Activated CD4-positive, alpha-beta memory T cell treated with anti-CD3 and anti-CD28 coated beads for 36 hours (primary cell): ENCODE data around the gene ZNF580. TPM values are rescaled to one million over a fixed set of nuclear protein-coding genes. Genes with fewer than 3 reads are reported as not detected.

Experiments
- CTCF ChIA-PET: fragments of 350-600 bp; sonication (Branson Sonifier 250); formaldehyde crosslinking; loops from one replicate; lab custom pipeline; 2021; ENCODE audit warnings: antibody characterized with exemption, inconsistent platforms; lab: Charles Lee
- POLR2A ChIA-PET: fragments of 350-600 bp; sonication (Branson Sonifier 250); formaldehyde crosslinking; loops from one replicate; lab custom pipeline; 2021; ENCODE audit warnings: antibody characterized with exemption; lab: Charles Lee
- DNase-seq: peaks from one replicate; pipeline ENCODE4 v3.0.0-alpha.2; 2020
- H3K27ac Mint-ChIP-seq: one replicate; pipeline ENCODE4 v1.8.0; 2021; ENCODE audit warnings: mixed read lengths
- H3K27me3 Mint-ChIP-seq: one replicate; pipeline ENCODE4 v1.8.0; 2021; ENCODE audit warnings: mixed read lengths
- H3K36me3 Mint-ChIP-seq: one replicate; pipeline ENCODE4 v1.8.0; 2021; ENCODE audit warnings: mixed read lengths
- H3K4me1 Mint-ChIP-seq: one replicate; pipeline ENCODE4 v1.8.0; 2021; ENCODE audit warnings: low read depth, mixed read lengths
- H3K4me3 Mint-ChIP-seq: one replicate; pipeline ENCODE4 v1.8.0; 2021; ENCODE audit warnings: mild to moderate bottlenecking, mixed read lengths
- H3K9me3 Mint-ChIP-seq: one replicate; pipeline ENCODE4 v1.8.0; 2021; ENCODE audit warnings: mixed read lengths
- intact Hi-C: fragments of 100-400 bp; cut with micrococcal nuclease; formaldehyde crosslinking; loops from one replicate; pipeline ENCODE4 v1.15.1; 2023
- total RNA-seq, 2 experiments: library from RNA; stranded (reverse); gene quantifications; one replicate each; pipeline ENCODE4 v1.2.3, GENCODE V29; 2021

The ZNF580 gene
- total RNA-seq, 2 experiments from 2014 or later, result 23.4 to 23.5 TPM

- no peaks in the 10 kb centered on the region for H3K9me3 Mint-ChIP-seq
- peaks cover 26% of the 10 kb centered on the region for H3K36me3 Mint-ChIP-seq
- peak within 1 kb of the TSS; percentile 91 for H3K4me3 Mint-ChIP-seq
- no peaks in the 10 kb centered on the region for H3K27me3 Mint-ChIP-seq
- CTCF ChIA-PET, result interaction anchor here (0.7 to 2.8 kb wide), 6 partner anchors 12 to 123 kb away, joined by 4 to 15 read pairs (median 5); partner anchors contain the start of gene ZNF628
- H3K27ac Mint-ChIP-seq, result peak within 1 kb of the TSS; percentile 95
- DNase-seq, result peak; percentile 88
- H3K4me1 Mint-ChIP-seq, result peaks cover 27% of the 10 kb centered on the region
- intact Hi-C loops, result loop anchor here (1.0 kb wide), 5 partner anchors 13 to 341 kb away; partner anchors contain the start of genes KMT5C, PPP6R1 and ZNF784
- POLR2A ChIA-PET, result interaction anchor here (0.8 to 1.9 kb wide), 11 partner anchors 13 to 261 kb away, joined by 3 to 20 read pairs (median 5); partner anchors contain the start of genes KMT5C, TMEM238, U2AF2 and UBE2S
These were observed 40.8 kb upstream of the ZNF580 start, which contains the start of gene ZNF524 for GRCh38 chr19:55599842-55600661. ZNF524 (plus strand) TSS chr19:55600288; CDS start chr19:55602113, 1,825 bp downstream.

DNA sequence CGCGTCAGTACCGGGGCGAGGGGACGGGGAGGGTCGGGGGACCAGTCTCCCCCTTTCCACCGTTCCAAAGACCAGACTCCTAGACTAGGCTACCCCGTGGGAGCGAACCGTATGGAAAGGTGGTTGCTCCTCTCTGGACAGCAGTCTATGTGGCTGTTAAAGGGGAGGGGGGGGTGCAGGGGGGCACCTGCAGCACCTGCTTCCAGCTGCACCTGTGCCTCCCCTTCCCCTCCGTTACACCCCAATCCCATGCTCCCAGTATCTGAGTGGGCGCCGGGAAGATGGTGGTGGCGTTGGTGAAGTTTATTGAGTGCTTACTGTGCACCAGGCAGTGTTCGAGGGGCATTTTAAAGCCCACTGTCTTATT is 40.2 kb upstream of the ZNF580 start:
- CTCF ChIA-PET, result interaction anchor here (2.8 kb wide), 1 partner anchor 31 kb away, joined by 15 read pairs; no protein-coding TSS in a partner anchor
- no peaks in the 10 kb centered on the region for H3K9me3 Mint-ChIP-seq
- peaks cover 20% of the 10 kb centered on the region for H3K36me3 Mint-ChIP-seq
- peak overlapping the region; percentile 86 for H3K27ac Mint-ChIP-seq
- no peak for DNase-seq
- peaks cover 27% of the 10 kb centered on the region for H3K4me1 Mint-ChIP-seq
- intact Hi-C loops, result no loop called here
- peak overlapping the region; percentile 84 for H3K4me3 Mint-ChIP-seq
- POLR2A ChIA-PET, result no interaction called here
- no peaks in the 10 kb centered on the region for H3K27me3 Mint-ChIP-seq

- ChIA-PET POLR2A (no interaction called here), CTCF (no interaction called here)
- peak overlapping the region; percentile 84 for H3K4me3 Mint-ChIP-seq
These were observed 39.7 kb upstream of the ZNF580 start for GRCh38 chr19:55601084-55601483.

DNA sequence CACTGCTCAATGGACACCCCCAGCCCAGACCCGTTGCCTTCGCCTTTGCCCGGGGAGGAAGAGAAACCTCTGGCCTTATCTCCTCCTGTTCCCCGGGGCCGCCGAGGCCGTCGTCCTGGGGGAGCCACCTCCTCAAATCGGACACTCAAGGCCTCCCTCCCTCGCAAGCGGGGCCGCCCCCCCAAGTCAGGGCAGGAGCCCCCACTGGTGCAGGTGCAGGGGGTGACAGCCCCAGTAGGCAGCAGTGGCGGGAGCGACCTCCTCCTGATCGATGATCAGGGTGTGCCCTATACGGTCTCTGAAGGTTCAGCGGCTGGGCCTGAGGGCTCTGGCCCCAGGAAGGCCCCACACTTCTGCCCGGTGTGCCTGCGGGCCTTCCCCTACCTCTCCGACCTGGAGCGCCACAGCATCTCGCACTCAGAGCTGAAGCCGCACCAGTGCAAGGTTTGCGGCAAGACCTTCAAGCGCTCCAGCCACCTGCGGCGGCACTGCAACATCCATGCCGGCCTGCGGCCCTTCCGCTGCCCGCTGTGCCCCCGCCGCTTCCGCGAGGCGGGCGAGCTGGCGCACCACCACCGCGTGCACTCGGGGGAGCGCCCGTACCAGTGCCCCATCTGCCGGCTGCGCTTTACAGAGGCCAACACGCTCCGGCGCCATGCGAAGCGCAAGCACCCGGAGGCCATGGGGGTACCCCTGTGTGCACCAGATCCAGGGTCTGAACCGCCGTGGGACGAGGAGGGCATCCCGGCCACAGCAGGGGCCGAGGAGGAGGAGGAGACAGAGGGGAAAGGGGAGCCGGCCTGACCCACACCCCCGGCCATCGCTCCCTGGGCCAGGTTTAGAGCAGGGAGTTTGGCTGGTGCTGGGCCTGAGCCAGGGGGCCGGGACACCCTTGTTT is 38.4 kb upstream of the ZNF580 start:
- no peak for DNase-seq
- peak overlapping the region; percentile 86 for H3K27ac Mint-ChIP-seq
- ChIA-PET CTCF (no interaction called here), POLR2A (no interaction called here)
- intact Hi-C loops, result no loop called here
- no peaks in the 10 kb centered on the region for H3K9me3 Mint-ChIP-seq
- H3K36me3 Mint-ChIP-seq, result peaks cover 13% of the 10 kb centered on the region
- no peaks in the 10 kb centered on the region for H3K27me3 Mint-ChIP-seq
- H3K4me3 Mint-ChIP-seq, result no peak overlapping the region
- peaks cover 36% of the 10 kb centered on the region for H3K4me1 Mint-ChIP-seq

More at GRCh38 chr19:55601084-55601483, 39.7 kb upstream of the ZNF580 start:
- H3K4me1 Mint-ChIP-seq, result peaks cover 28% of the 10 kb centered on the region
- no peak for DNase-seq
- no peaks in the 10 kb centered on the region for H3K27me3 Mint-ChIP-seq
- peak overlapping the region; percentile 86 for H3K27ac Mint-ChIP-seq
- intact Hi-C loops, result no loop called here
- H3K36me3 Mint-ChIP-seq, result peaks cover 18% of the 10 kb centered on the region
- no peaks in the 10 kb centered on the region for H3K9me3 Mint-ChIP-seq

- Mint-ChIP-seq H3K27me3 (no peaks in the 10 kb centered on the region), H3K27ac (peak overlapping the region; percentile 63), H3K4me1 (peaks cover 43% of the 10 kb centered on the region), H3K9me3 (no peaks in the 10 kb centered on the region), H3K4me3 (no peak overlapping the region), H3K36me3 (peaks cover 17% of the 10 kb centered on the region)
- no peak for DNase-seq
- ChIA-PET CTCF (no interaction called here), POLR2A (interaction anchor here (0.9 kb wide), 1 partner anchor 22 kb away, joined by 3 read pairs; no protein-coding TSS in a partner anchor)
- intact Hi-C loops, result no loop called here
These were observed 37.7 kb upstream of the ZNF580 start for GRCh38 chr19:55603115-55603514.

- H3K36me3 Mint-ChIP-seq, result peaks cover 15% of the 10 kb centered on the region
- POLR2A ChIA-PET, result interaction anchor here (0.9 to 1.1 kb wide), 3 partner anchors 21 to 63 kb away, joined by 3 to 4 read pairs (median 3); partner anchors contain the start of gene ZNF784
- H3K9me3 Mint-ChIP-seq, result no peaks in the 10 kb centered on the region
- no peak overlapping the region for H3K4me3 Mint-ChIP-seq
- no peaks in the 10 kb centered on the region for H3K27me3 Mint-ChIP-seq
- no peak for DNase-seq
- intact Hi-C loops, result loop anchor here (2.0 kb wide), 1 partner anchor 39 kb away; the partner anchor contains the start of gene ZNF581
- CTCF ChIA-PET, result interaction anchor here (1.1 kb wide), 1 partner anchor 51 kb away, joined by 3 read pairs; no protein-coding TSS in a partner anchor
- H3K27ac Mint-ChIP-seq, result peak overlapping the region; percentile 63
- peaks cover 45% of the 10 kb centered on the region for H3K4me1 Mint-ChIP-seq
These were observed 37.1 kb upstream of the ZNF580 start for GRCh38 chr19:55603581-55604292.

- ChIA-PET CTCF (interaction anchor here (0.8 to 2.4 kb wide), 15 partner anchors 8 to 144 kb away, joined by 3 to 22 read pairs (median 10); partner anchors contain the start of genes ISOC2, ZNF579, ZNF628 and ZNF784), POLR2A (interaction anchor here (1.1 to 1.7 kb wide), 4 partner anchors 20 to 221 kb away, joined by 3 to 11 read pairs (median 3); partner anchors contain the start of genes TMEM238 and ZNF784)
- peak; percentile 100 for DNase-seq
- peaks cover 21% of the 10 kb centered on the region for H3K36me3 Mint-ChIP-seq
- peak overlapping the region; percentile 80 for H3K4me3 Mint-ChIP-seq
- H3K9me3 Mint-ChIP-seq, result no peaks in the 10 kb centered on the region
- peak overlapping the region; percentile 96 for H3K27ac Mint-ChIP-seq
- H3K4me1 Mint-ChIP-seq, result peaks cover 49% of the 10 kb centered on the region
- intact Hi-C loops, result loop anchor here (1.0 to 5.0 kb wide), 5 partner anchors 19 to 346 kb away; partner anchors contain the start of genes PPP6R1, ZNF581, ZNF628 and ZNF784
- H3K27me3 Mint-ChIP-seq, result no peaks in the 10 kb centered on the region
These were observed 35.6 kb upstream of the ZNF580 start for GRCh38 chr19:55605207-55605636.

- no peaks in the 10 kb centered on the region for H3K27me3 Mint-ChIP-seq
- DNase-seq, result peak; percentile 87
- H3K27ac Mint-ChIP-seq, result peak within 1 kb of the TSS; percentile 96
- H3K9me3 Mint-ChIP-seq, result no peaks in the 10 kb centered on the region
- ChIA-PET CTCF (interaction anchor here (0.6 to 2.4 kb wide), 25 partner anchors 9 to 445 kb away, joined by 3 to 22 read pairs (median 6); partner anchors contain the start of genes ISOC2, PPP6R1, ZNF579 and ZNF580), POLR2A (interaction anchor here (0.6 to 1.7 kb wide), 6 partner anchors 19 to 1138 kb away, joined by 3 to 11 read pairs (median 4); partner anchors contain the start of genes TMEM238 and ZNF784)
- H3K4me3 Mint-ChIP-seq, result peak within 1 kb of the TSS; percentile 94
- peaks cover 52% of the 10 kb centered on the region for H3K4me1 Mint-ChIP-seq
- H3K36me3 Mint-ChIP-seq, result peaks cover 23% of the 10 kb centered on the region
- intact Hi-C loops, result loop anchor here (1.0 to 5.0 kb wide), 6 partner anchors 18 to 347 kb away; partner anchors contain the start of genes PPP6R1, ZNF581, ZNF628 and ZNF784
These were observed 34.9 kb upstream of the ZNF580 start, which contains the start of gene ZNF865 for GRCh38 chr19:55605637-55606470. ZNF865 (plus strand) TSS chr19:55605647; CDS start chr19:55613619, 7,972 bp downstream.

DNA sequence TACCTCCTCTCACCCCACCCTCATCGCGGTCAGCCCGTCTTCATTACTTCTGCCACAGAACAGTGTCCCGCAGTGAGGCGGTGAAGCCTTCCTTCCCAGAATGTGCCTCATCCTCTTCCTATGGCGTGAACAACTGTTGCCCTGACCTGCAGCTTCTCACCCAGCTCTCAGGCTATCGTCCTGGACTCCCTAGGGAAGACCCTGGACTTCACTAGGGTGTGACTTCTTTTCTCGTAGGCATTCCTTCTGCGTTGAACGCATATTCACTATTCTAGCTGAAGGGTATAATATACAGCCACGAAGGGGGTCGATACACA is 34.4 kb upstream of the ZNF580 start:
- no peaks in the 10 kb centered on the region for H3K9me3 Mint-ChIP-seq
- H3K27ac Mint-ChIP-seq, result peak overlapping the region; percentile 96
- H3K27me3 Mint-ChIP-seq, result no peaks in the 10 kb centered on the region
- DNase-seq, result no peak
- H3K4me1 Mint-ChIP-seq, result peaks cover 49% of the 10 kb centered on the region
- H3K4me3 Mint-ChIP-seq, result peak overlapping the region; percentile 94
- intact Hi-C loops, result loop anchor here (1.0 to 5.0 kb wide), 2 partner anchors 89 to 129 kb away; partner anchors contain the start of gene ZNF628
- H3K36me3 Mint-ChIP-seq, result peaks cover 23% of the 10 kb centered on the region
- ChIA-PET CTCF (interaction anchor here (0.6 to 2.4 kb wide), 25 partner anchors 9 to 446 kb away, joined by 3 to 22 read pairs (median 6); partner anchors contain the start of genes ISOC2, PPP6R1, ZNF579 and ZNF580), POLR2A (interaction anchor here (0.9 to 1.7 kb wide), 3 partner anchors 18 to 222 kb away, joined by 3 to 11 read pairs (median 5); partner anchors contain the start of genes TMEM238 and ZNF784)
